Osteocyte (in vitro differentiated cells): Measurements from ENCODE around the gene REELD1. TPM values are rescaled to one million over a fixed set of nuclear protein-coding genes. Genes with fewer than 3 reads are reported as not detected.
A peak's percentile ranks its signal among the peaks of the same experiment; 100 is the strongest.

ENCODE experiments used
- DNase-seq: peaks from one replicate; pipeline ENCODE4 v3.0.0; 2021; ENCODE audit warnings: mixed read lengths; ENCODE audit not compliant: unreplicated experiment; ENCODE audit errors: extremely low spot score
- H3K27ac Mint-ChIP-seq: one replicate; pipeline ENCODE4 v1.8.0; 2021; ENCODE audit warnings: mild to moderate bottlenecking, mixed read lengths; ENCODE audit not compliant: unreplicated experiment
- H3K27me3 Mint-ChIP-seq: one replicate; pipeline ENCODE4 v1.8.0; 2021; ENCODE audit warnings: mixed read lengths; ENCODE audit not compliant: unreplicated experiment
- H3K36me3 Mint-ChIP-seq: one replicate; pipeline ENCODE4 v1.8.0; 2021; ENCODE audit warnings: mixed read lengths; ENCODE audit not compliant: unreplicated experiment
- H3K4me1 Mint-ChIP-seq: one replicate; pipeline ENCODE4 v1.8.0; 2021; ENCODE audit warnings: mixed read lengths; ENCODE audit not compliant: unreplicated experiment
- H3K4me3 Mint-ChIP-seq: one replicate; pipeline ENCODE4 v1.8.0; 2021; ENCODE audit warnings: mild to moderate bottlenecking, moderate library complexity, mixed read lengths; ENCODE audit not compliant: unreplicated experiment
- H3K9me3 Mint-ChIP-seq: one replicate; pipeline ENCODE4 v1.8.0; 2021; ENCODE audit warnings: mixed read lengths; ENCODE audit not compliant: unreplicated experiment
- CTCF ChIP-seq: fragments of 200-600 bp; sonication (generic); IDR thresholded peaks from 2 replicates; pipeline ENCODE4 v1.5.0; 2021; ENCODE audit warnings: antibody characterized with exemption, mild to moderate bottlenecking, moderate library complexity
- total RNA-seq: library from RNA; stranded (reverse); gene quantifications from 2 replicates; pipeline ENCODE4 v1.2.1, GENCODE V29; 2021

Gene REELD1
- total RNA-seq, 1 donor from 2014 or later, result not detected

GRCh38 chr4:146235654-146236177 lies 21.4 kb downstream of the REELD1 start:
- TF ChIP-seq CTCF, result no peak
- Mint-ChIP-seq H3K4me3 (no peak overlapping the region), H3K4me1 (no peaks in the 10 kb centered on the region), H3K36me3 (no peaks in the 10 kb centered on the region), H3K9me3 (no peaks in the 10 kb centered on the region), H3K27me3 (no peaks in the 10 kb centered on the region), H3K27ac (no peak overlapping the region)
- DNase-seq, result peak; percentile 66

- TF ChIP-seq CTCF, result no peak
- Mint-ChIP-seq H3K9me3 (no peaks in the 10 kb centered on the region), H3K4me1 (peaks cover 3% of the 10 kb centered on the region), H3K4me3 (no peak overlapping the region), H3K36me3 (no peaks in the 10 kb centered on the region), H3K27ac (no peak overlapping the region), H3K27me3 (no peaks in the 10 kb centered on the region)
- peak; percentile 44 for DNase-seq
Observed at GRCh38 chr4:146236216-146236615, 21.9 kb downstream of the REELD1 start.

- no peaks in the 10 kb centered on the region for H3K9me3 Mint-ChIP-seq
- TF ChIP-seq CTCF, result no peak
- DNase-seq, result peak; percentile 34
- no peaks in the 10 kb centered on the region for H3K36me3 Mint-ChIP-seq
- H3K27ac Mint-ChIP-seq, result no peak overlapping the region
- no peaks in the 10 kb centered on the region for H3K27me3 Mint-ChIP-seq
- H3K4me1 Mint-ChIP-seq, result peaks cover 12% of the 10 kb centered on the region
- no peak overlapping the region for H3K4me3 Mint-ChIP-seq
Observed at GRCh38 chr4:146237092-146237491, 22.8 kb downstream of the REELD1 start.

- DNase-seq, result peak; percentile 6
- Mint-ChIP-seq H3K36me3 (no peaks in the 10 kb centered on the region), H3K4me3 (no peak overlapping the region), H3K4me1 (peaks cover 17% of the 10 kb centered on the region), H3K9me3 (no peaks in the 10 kb centered on the region), H3K27ac (no peak overlapping the region), H3K27me3 (no peaks in the 10 kb centered on the region)
- no peak for TF ChIP-seq CTCF
Observed at GRCh38 chr4:146238107-146238506, 23.8 kb downstream of the REELD1 start.

GRCh38 chr4:146243141-146243882 lies 29.0 kb downstream of the REELD1 start:
- no peaks in the 10 kb centered on the region for H3K27me3 Mint-ChIP-seq
- H3K9me3 Mint-ChIP-seq, result no peaks in the 10 kb centered on the region
- TF ChIP-seq CTCF, result peak; percentile 37
- H3K27ac Mint-ChIP-seq, result no peak overlapping the region
- peak; percentile 82 for DNase-seq
- no peaks in the 10 kb centered on the region for H3K36me3 Mint-ChIP-seq
- no peak overlapping the region for H3K4me3 Mint-ChIP-seq
- peaks cover 17% of the 10 kb centered on the region for H3K4me1 Mint-ChIP-seq
